Activated T-helper 2 cell treated with anti-CD3 and anti-CD28 coated beads, Interferon-gamma antibody, Interleukin-2, Interleukin-4, amounts not matched to agents 10 μg/mL and 5 μg/mL and 100 μg/mL, durations not matched to agents 14 hours and 24 hours and 36 hours (primary cell): ENCODE data around the gene ATP6V1B1. TPM values are rescaled to one million over a fixed set of nuclear protein-coding genes. Genes with fewer than 3 reads are reported as not detected.

Experiments used
- DNase-seq: peaks from one replicate; pipeline ENCODE4 v3.0.0; 2021; ENCODE audit warnings: low spot score
- H3K27ac Mint-ChIP-seq: one replicate; pipeline ENCODE4 v1.8.0; 2021; ENCODE audit warnings: mixed read lengths
- H3K27me3 Mint-ChIP-seq: one replicate; pipeline ENCODE4 v1.8.0; 2021; ENCODE audit warnings: low read depth, mixed read lengths
- H3K36me3 Mint-ChIP-seq: one replicate; pipeline ENCODE4 v1.8.0; 2021; ENCODE audit warnings: low read depth, mixed read lengths
- H3K4me1 Mint-ChIP-seq: one replicate; pipeline ENCODE4 v1.8.0; 2021; ENCODE audit warnings: low read depth, mixed read lengths
- H3K4me3 Mint-ChIP-seq: one replicate; pipeline ENCODE4 v1.8.0; 2021; ENCODE audit warnings: low read depth, mild to moderate bottlenecking, moderate library complexity, mixed read lengths
- H3K9me3 Mint-ChIP-seq: one replicate; pipeline ENCODE4 v1.8.0; 2021; ENCODE audit warnings: mixed read lengths
- intact Hi-C: fragments of 100-400 bp; cut with micrococcal nuclease; formaldehyde crosslinking; loops from one replicate; pipeline ENCODE4 v1.15.1; 2023
- total RNA-seq: library from RNA; stranded (reverse); gene quantifications from 2 replicates; pipeline ENCODE4 v1.2.3, GENCODE V29; 2022

The ATP6V1B1 gene
- total RNA-seq, 1 donor from 2014 or later: not detected

DNA sequence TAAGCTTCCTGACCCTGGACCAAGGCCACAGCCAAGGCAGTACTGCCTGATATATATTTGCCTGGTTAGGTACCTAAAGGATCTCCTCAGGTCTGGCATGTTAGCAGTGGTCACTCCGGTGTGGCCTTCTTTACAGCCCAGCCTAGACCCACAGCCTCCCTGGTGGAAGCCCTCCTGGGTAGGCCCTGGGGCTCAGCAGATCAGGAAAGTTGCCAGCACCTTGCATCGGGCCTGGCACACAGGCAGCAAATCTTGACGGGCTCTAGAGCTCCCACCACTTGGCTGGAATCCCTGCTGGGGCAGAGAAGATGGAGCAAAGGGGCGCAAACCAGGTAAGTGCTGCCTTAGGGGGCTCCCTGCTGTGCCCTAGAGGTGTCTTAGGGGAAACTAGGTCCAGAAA lies 40.9 kb upstream of the ATP6V1B1 start:
- no peak for DNase-seq
- Mint-ChIP-seq H3K27me3 (peaks cover 96% of the 10 kb centered on the region), H3K4me1 (peaks cover 2% of the 10 kb centered on the region), H3K27ac (no peak overlapping the region), H3K9me3 (no peaks in the 10 kb centered on the region), H3K4me3 (no peak overlapping the region), H3K36me3 (no peaks in the 10 kb centered on the region)
- intact Hi-C loops: no loop called here

DNA sequence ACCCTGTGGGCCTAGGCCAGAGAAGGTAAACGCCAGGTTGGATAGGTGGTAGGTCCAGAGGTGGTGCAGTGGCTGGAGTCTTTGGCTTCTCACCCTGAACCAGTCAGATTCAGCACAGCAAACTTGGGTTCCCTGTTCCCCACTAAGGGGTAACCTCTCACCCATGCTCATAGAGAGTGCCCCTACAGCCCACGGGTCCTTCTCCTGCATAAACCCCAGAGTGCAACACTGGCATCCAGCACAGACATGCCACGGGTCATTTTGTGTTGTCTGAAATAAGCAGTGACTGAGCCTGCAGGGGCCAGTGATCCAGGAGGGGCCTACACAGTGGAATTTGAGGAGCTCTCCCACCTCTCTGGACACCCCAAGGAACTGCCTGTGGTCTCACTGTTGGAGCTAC lies 40.5 kb upstream of the ATP6V1B1 start:
- H3K27ac Mint-ChIP-seq: no peak overlapping the region
- no peak overlapping the region for H3K4me3 Mint-ChIP-seq
- no peaks in the 10 kb centered on the region for H3K9me3 Mint-ChIP-seq
- peaks cover 4% of the 10 kb centered on the region for H3K4me1 Mint-ChIP-seq
- H3K27me3 Mint-ChIP-seq: peaks cover 95% of the 10 kb centered on the region
- no peaks in the 10 kb centered on the region for H3K36me3 Mint-ChIP-seq
- intact Hi-C loops: no loop called here
- no peak for DNase-seq

DNA sequence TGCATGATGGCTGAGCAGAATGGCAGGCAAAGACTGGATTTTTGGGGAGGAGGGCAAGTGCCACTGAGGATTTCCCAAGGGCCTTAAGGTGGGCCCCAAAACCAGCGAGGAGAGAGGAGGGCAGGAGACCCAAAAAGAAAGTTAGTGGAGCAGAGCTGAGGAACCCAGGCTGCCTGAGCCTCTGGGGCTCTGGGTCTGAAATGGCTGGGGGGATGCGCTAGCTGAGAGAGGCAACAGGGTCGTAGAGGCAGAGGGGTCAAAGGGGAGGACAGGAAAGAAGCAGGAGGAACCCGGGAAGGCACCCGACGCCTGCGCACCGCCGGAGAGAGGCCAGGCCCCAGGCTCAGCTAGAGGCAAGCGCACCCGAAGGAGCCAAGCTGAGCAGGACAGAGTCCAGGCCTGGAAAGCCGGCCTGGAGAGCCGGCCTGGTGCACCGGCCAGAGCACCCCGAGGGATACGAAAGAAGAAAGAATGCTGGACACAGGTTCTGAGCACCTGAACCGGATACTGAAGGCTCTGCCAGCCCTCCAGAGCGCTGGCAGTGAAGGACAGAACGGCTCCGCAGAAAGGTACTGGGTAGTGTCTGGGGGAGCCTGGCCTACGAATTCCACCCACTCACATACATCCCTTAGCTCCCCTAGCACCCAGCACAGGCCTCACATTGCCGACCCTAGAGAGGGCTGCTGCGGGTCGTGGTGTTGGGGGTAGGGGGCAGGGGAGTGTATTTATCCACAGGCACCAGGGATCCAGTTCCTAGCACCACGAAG lies 39.5 kb upstream of the ATP6V1B1 start:
- H3K4me3 Mint-ChIP-seq: no peak overlapping the region
- no peaks in the 10 kb centered on the region for H3K9me3 Mint-ChIP-seq
- no peak overlapping the region for H3K27ac Mint-ChIP-seq
- no peaks in the 10 kb centered on the region for H3K36me3 Mint-ChIP-seq
- H3K27me3 Mint-ChIP-seq: peaks cover 90% of the 10 kb centered on the region
- intact Hi-C loops: no loop called here
- no peak for DNase-seq
- peaks cover 6% of the 10 kb centered on the region for H3K4me1 Mint-ChIP-seq

DNA sequence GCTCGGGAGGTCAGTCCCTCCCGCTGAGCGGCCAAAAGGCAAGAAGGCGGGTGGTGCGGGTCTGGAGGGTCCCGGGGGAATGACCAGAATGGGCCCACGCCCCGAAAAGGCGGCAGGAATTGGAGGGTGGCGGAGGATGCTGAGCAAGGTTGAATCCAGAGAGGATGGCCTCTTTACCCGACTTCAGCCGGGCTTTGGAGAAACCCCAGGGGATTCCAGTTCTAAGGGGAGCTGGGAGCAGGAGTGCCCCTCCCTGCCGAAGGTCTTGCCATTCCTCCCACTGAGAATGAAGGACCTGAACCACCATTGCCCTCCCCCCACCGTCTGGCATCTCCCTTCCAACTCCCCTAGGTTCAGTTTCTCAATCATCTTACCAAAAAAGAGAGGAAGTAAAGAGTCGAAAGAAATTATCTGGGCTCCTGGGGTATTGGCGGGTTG lies 38.9 kb upstream of the ATP6V1B1 start:
- H3K4me3 Mint-ChIP-seq: no peak overlapping the region
- intact Hi-C loops: no loop called here
- H3K9me3 Mint-ChIP-seq: no peaks in the 10 kb centered on the region
- no peak overlapping the region for H3K27ac Mint-ChIP-seq
- no peaks in the 10 kb centered on the region for H3K36me3 Mint-ChIP-seq
- no peak for DNase-seq
- peaks cover 90% of the 10 kb centered on the region for H3K27me3 Mint-ChIP-seq
- peaks cover 8% of the 10 kb centered on the region for H3K4me1 Mint-ChIP-seq

DNA sequence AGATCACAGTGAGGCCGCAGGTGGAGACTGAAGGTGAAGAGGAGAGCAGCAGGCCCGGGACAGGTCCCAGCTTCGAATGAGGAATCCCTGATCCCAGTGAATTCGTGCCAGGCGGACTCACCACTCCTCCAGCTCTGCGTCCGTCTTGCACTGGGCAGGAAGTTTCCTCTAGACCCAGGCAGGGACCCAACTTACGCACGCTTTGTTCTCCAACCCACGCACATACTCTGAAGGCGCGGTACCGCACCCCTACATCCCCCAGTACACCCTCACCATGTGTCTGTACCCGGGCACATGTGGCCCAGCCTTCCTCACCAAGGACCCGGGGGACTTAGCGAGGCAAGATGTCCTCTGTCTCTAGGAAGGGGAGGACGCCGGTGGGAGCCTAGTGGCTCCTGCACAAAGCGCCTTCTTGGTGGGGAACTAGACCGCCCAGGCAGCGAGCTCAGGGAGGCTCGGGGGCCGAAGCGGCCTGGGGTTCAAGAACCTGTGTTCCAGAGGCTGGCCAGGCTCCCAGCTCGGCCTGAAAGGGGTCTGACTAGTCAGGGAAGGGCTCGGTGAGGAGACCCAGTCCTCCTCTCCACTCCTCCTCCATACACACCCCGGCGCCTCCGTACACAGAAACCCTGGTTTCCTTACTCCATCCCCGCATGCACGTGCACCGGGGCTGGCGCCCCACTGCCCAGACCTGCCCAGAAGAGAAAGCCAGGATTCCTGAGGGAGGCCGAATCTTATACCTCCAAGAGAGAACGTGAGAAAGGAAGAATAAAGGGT lies 38.3 kb upstream of the ATP6V1B1 start:
- Mint-ChIP-seq H3K27me3 (peaks cover 90% of the 10 kb centered on the region), H3K27ac (no peak overlapping the region), H3K36me3 (no peaks in the 10 kb centered on the region), H3K4me1 (peaks cover 8% of the 10 kb centered on the region), H3K9me3 (no peaks in the 10 kb centered on the region), H3K4me3 (no peak overlapping the region)
- DNase-seq: no peak
- intact Hi-C loops: no loop called here

DNA sequence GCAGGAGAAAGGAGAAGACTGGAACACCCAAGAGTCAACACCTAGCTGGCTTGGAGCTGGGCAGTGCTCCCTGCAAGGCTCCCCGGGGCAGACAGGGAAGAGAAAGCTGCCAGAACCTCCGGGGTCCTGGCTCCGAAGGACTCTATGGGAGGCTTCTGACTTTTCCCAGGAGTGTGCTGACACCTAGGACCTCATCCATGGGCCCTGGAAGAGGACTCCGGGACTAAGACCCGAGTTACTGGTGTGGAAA lies 37.8 kb upstream of the ATP6V1B1 start:
- intact Hi-C loops: no loop called here
- Mint-ChIP-seq H3K36me3 (no peaks in the 10 kb centered on the region), H3K4me1 (peaks cover 8% of the 10 kb centered on the region), H3K4me3 (no peak overlapping the region), H3K27me3 (peaks cover 90% of the 10 kb centered on the region), H3K9me3 (no peaks in the 10 kb centered on the region), H3K27ac (no peak overlapping the region)
- no peak for DNase-seq

DNA sequence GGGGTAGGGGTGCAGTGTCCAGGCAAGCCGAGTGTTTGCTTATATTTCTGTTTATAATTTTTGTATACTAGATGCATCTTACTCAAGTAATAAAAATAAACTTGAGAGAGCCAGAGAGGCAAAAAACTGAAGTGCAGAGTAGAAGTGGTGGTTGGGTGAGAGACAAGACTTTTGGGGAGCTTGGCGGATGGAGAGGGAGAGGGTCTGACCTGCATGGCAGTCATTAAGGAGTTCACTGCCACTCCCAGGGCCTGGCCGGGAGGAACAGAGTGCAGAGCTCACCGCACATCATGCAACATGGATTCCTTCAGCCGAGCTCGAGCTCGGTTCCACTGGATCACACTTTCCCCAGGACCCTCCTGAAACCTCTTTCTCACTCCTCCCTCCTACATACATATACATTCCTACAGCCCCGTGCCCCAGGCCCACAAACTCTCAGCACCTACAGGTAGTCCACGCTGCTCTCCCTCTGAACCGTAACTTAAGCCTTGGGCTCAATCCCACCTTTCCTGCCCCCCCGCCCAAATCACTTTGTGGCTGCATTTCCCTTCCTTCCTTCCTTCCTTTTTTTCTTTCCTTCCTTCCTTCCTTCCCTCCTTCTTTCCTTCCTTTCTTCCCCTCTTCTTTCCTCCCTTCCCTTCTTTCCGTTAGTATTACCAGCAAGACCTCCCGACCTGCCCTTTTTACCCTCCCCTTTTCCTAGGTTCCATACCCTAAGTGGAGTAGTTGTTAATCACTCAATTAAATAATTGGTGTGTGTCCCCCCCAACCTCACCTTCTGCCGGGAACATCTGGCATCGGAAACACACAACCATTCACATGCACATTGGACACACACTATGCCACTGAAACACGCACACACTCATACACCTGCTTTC lies 37.1 kb upstream of the ATP6V1B1 start:
- no peak for DNase-seq
- H3K4me3 Mint-ChIP-seq: no peak overlapping the region
- H3K27me3 Mint-ChIP-seq: peaks cover 90% of the 10 kb centered on the region
- peaks cover 8% of the 10 kb centered on the region for H3K4me1 Mint-ChIP-seq
- no peak overlapping the region for H3K27ac Mint-ChIP-seq
- no peaks in the 10 kb centered on the region for H3K9me3 Mint-ChIP-seq
- H3K36me3 Mint-ChIP-seq: no peaks in the 10 kb centered on the region
- intact Hi-C loops: loop anchor here (1.0 kb wide), 2 partner anchors 9 to 10 kb away; no protein-coding TSS in a partner anchor

DNA sequence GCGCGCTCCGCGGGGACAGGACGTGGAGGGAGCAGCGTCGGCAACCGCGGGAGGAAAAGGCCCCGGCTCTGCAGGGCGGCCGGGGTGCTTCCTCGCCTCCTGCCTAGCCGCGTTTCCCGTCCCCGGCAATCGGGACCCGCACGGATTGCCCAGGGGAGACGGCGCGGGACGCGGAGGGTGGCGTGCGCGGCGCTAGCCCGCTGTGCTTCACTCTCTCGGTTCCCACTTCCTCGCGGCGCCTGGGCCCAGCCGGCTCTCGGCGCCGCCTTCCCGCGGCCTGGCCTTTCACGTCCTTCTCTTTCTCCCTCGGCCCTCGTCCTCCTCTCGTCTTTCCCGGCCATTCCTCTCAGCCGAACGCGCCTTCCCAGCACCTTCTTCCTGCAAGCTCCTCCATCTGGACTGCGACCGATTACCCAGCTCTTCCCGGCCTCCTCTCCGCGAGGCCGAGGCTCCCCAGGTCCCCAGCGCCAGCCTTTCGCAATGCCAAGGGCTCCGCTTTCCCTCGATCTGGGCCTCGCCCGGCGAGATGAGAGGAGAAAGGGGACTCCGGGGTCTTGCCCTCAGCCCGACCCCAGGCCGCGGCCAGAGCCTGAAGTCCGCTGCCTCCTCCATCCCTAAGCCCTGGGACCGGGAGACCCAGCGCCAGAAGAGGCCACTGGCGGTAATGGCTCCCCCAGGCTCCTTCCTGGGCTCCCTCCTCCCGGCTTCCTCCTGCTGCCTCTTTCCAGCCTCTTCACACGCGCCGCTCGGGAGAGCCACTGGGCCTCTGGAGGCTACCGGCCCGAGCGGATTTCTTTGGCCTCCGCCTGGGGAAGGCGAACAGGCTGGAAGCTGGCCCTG lies 34.3 kb upstream of the ATP6V1B1 start:
- intact Hi-C loops: no loop called here
- Mint-ChIP-seq H3K27me3 (peaks cover 92% of the 10 kb centered on the region), H3K36me3 (no peaks in the 10 kb centered on the region), H3K27ac (no peak overlapping the region), H3K4me3 (peak overlapping the region; percentile 54), H3K9me3 (no peaks in the 10 kb centered on the region), H3K4me1 (peaks cover 8% of the 10 kb centered on the region)
- DNase-seq: no peak

DNA sequence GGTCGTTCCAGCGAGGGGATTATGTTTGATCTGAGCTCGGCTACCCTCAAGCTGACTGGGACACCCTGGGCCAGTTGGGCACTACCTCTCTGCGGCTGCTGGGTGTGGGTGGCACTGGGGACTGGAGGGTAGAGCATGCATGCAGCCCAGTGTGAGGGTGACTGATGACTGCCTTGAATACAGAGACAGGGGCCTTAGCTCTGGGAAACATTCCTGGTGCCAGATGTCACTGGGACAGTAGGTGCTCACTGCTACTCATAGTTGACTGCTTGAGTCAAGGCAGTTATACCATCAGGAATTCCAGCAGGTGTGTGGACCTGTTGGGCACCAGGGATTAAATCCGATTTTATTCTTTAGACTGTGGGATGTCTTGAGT lies 33.6 kb upstream of the ATP6V1B1 start:
- H3K4me3 Mint-ChIP-seq: no peak overlapping the region

DNA sequence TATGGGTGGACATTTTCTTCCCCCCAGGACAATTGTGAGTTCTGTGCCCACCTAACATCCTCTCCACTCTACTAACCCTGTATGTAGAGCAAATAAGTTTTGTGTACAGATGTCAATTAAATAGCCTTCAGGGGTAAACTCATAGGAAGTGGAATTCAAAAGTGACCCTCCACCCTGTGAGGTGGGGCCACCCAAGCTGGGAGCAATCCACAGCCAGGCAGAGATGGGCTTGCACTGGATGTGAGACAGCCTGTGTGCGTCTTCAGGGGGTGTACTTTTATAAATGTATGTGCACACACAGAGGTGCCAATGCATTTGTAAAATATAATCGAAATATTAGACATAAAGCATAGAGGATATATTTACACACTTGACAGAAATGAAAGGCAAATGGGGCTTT lies 33.1 kb upstream of the ATP6V1B1 start:
- no peaks in the 10 kb centered on the region for H3K36me3 Mint-ChIP-seq
- DNase-seq: no peak
- intact Hi-C loops: no loop called here
- H3K27ac Mint-ChIP-seq: no peak overlapping the region
- H3K4me3 Mint-ChIP-seq: no peak overlapping the region
- H3K9me3 Mint-ChIP-seq: no peaks in the 10 kb centered on the region
- peaks cover 91% of the 10 kb centered on the region for H3K27me3 Mint-ChIP-seq
- H3K4me1 Mint-ChIP-seq: peaks cover 14% of the 10 kb centered on the region

More for the DNA sequence above, 33.6 kb upstream of the ATP6V1B1 start:
- Mint-ChIP-seq H3K4me1 (peaks cover 10% of the 10 kb centered on the region), H3K9me3 (no peaks in the 10 kb centered on the region), H3K27me3 (peaks cover 92% of the 10 kb centered on the region), H3K27ac (peak overlapping the region; percentile 17), H3K36me3 (no peaks in the 10 kb centered on the region)
- intact Hi-C loops: no loop called here
- no peak for DNase-seq

DNA sequence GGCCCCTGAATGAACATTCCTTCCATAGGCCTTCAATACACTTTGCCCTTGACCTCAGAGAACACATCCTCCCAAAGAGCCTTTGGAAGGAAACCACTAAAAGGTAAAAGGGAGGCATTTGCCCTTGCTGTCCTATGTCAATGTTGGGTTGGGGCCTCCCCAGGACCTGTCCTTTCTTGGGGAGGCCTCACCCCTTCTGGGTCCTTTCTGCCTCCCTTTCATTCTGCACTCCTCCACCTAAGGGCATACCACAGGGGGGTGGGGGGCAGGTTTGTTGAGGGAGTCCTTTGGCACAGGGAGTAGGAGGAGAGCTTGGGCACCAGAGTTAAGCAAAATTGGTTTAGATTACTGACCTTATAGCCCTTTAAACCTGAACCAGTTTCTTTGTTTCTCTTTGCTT lies 32.5 kb upstream of the ATP6V1B1 start:
- DNase-seq: no peak
- intact Hi-C loops: no loop called here
- no peak overlapping the region for H3K4me3 Mint-ChIP-seq
- no peaks in the 10 kb centered on the region for H3K9me3 Mint-ChIP-seq
- H3K27me3 Mint-ChIP-seq: peaks cover 89% of the 10 kb centered on the region
- H3K4me1 Mint-ChIP-seq: peaks cover 14% of the 10 kb centered on the region
- H3K36me3 Mint-ChIP-seq: no peaks in the 10 kb centered on the region
- H3K27ac Mint-ChIP-seq: no peak overlapping the region

DNA sequence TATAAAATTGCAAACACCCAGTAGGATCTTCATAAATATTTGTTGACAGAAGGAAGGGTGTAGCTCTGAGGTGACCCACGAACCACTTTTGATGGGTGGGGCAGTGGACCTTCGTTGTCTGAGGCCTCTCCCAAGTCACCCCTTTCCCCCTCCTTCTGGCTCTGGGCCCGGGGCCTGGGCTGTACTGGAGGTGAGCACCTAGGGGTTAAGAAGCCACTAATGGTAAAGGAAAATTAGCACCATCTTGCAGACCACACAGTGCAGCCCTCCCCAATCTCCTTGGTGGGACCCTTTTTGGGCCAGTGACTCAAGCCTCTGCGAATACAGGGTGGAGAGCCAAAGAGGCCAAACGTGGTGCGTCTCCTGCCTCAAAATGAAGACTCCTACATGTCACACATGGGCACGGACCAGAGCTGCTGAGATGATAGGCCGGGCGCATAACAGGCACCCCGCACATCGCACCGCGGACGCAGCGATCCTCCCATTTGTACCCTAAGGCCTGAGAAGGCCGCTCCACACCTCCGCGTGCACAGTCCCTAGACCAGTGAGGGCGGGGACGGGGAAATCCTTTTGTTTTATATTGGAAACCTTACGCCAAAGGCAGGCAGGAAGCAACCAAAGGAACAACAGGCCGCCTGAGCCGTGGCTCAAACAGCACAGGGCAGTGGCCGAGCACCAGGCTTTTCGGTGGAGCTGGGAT lies 31.9 kb upstream of the ATP6V1B1 start:
- no peak for DNase-seq
- peaks cover 14% of the 10 kb centered on the region for H3K4me1 Mint-ChIP-seq
- intact Hi-C loops: no loop called here
- no peak overlapping the region for H3K27ac Mint-ChIP-seq
- no peaks in the 10 kb centered on the region for H3K36me3 Mint-ChIP-seq
- H3K9me3 Mint-ChIP-seq: no peaks in the 10 kb centered on the region
- no peak overlapping the region for H3K4me3 Mint-ChIP-seq
- peaks cover 89% of the 10 kb centered on the region for H3K27me3 Mint-ChIP-seq
